ENCODE measurements around the gene HID1.
"Not testable (repeated sequence)": the region's sequence is repeated elsewhere in the genome, so short reads cannot be mapped to it uniquely, and the experiment has no call there.

The HID1 gene

DNA sequence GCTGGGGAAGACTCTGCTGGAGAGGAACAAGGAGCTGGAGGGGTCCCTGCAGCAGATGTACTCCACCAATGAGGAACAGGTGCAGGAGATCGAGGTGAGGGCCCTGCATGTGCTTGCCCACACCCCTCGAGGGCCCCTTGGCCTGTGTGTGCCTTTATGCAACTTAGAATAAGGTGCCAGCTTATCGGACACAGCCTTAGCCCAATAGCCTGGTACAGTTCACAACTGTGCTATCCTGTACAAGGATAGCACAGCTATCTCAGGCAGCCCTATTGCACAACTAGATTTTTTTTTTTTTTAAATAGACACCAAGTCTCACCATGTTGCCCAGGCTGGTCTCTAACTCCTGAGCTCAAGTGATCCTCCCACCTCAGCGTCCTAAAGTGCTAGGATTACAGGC, 27.0 kb upstream of the HID1 start:
- no peak for DNase-seq

GRCh38 chr17:74998783-74999182, 26.2 kb upstream of the HID1 start:
- DNase-seq: no peak

GRCh38 chr17:74995847-74996246, 23.3 kb upstream of the HID1 start:
- no peak for DNase-seq

DNA sequence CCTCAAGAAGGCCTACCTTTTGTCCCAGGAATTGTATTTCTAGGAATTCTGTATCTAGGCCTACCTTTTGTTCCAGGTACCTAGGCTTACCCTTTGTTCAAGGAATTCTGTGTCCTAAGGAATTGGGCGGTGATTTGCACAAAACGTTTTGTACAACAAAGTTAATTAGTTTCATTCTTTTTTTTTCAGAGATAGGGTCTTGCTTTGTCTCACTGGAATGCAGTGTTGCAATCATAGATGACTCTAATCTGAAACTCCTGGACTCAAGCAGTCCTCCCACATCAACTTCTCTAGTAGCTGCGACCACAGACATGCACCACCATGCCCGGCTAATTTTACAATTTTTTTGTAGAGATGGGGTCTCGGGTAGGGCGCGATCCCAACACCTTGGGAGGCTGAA, 21.9 kb upstream of the HID1 start:
- DNase-seq: no peak

GRCh38 chr17:74992223-74992622, 19.7 kb upstream of the HID1 start:
- DNase-seq: no peak

DNA sequence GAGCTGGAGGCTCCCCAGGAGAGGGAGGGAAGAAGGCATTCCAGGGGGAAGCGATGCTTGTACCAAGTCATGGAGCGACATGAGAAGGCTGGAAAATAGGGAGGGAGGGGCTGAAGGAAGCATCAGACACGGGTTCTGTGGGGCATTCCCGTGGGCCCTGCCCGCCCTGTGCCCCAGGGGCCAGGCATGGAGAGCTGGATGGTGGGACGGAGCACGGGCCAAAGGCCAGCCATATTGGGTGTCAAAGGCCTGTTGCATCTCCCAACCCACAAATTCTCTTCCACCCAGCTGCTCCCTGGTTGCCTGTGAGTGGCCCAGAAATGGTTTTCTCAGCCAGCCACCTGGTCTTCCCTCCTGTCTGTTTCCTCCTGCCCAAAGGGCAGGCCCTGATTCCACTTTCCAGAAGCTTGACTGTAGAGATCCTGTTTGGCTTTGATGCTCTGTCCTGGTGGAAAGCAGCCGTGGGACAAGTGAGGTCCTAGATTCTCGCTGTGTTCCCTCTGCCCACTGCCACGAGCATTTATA, 18.1 kb upstream of the HID1 start:
- no peak for DNase-seq

DNA sequence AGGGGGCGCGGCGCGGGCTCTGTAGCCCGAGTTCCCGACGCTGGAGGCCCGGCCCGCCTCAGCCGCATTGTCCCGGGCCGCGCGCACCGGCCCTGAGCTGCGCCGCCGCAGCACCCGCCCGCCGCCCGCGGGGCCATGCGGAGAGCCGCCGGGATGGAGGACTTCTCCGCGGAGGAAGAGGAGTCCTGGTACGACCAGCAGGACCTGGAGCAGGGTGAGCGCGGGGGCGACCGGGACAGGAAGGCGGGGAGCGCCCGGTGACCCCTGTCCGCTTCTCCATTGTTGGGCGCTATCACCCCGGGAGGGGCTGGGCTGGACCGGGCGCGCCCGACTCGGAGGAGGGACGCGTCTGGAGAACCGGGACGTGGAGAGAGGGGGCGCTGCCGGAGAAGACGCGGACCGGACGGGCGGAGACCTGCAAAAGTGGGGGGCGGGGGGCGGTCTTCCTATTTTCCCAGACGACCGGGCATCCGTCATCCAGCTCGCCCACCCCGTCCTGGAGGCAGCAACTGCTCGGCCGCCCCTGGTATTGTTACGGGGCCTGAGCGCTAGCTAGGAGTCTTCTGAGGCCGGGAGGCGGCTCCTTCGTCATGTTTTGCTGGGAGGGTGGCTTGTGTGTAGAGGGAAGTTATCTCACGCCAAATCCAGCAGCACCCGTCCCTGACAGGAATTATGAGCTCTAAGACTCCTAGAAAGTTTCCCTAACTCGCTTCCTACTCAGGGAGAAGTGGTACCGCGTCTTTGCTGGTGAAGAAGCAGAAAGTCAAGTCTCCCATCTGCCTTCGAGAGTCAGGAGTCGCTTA, 15.6 kb upstream of the HID1 start:
- peak; percentile 66 to 74 for DNase-seq

GRCh38 chr17:74987418-74987908, 14.9 kb upstream of the HID1 start, which contains the start of gene CDR2L:
TSS of gene CDR2L (plus strand) at chr17:74987632. CDS start at chr17:74988044, 412 bp downstream.
- DNase-seq: peak; percentile 92 to 98

DNA sequence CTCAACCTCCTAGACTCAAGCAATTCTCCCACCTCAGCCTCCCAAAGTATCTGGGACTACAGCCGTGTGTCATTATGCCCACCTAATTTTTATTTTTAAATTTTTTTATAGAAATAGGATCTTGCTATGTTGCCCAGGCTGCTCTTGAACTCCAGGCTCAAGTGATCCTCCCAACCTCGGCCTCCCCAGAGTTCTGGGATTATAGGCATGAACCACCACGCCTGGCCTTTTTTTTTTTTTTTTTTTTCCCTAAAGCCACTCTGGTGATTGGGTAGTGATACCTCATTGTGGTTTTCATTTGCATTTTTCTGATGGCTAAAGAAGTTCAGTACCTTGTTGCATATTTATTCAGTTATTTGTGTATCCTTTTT, 13.6 kb upstream of the HID1 start:
- DNase-seq: no peak

GRCh38 chr17:74982663-74983313, 10.2 kb upstream of the HID1 start:
- DNase-seq: peak in 1 of 2 experiments; percentile 57

- peak; percentile 90 to 93 for DNase-seq
These were observed 9.6 kb upstream of the HID1 start for GRCh38 chr17:74981979-74982662.

- DNase-seq: no peak
These were observed 8.9 kb upstream of the HID1 start for GRCh38 chr17:74981318-74981978.

DNA sequence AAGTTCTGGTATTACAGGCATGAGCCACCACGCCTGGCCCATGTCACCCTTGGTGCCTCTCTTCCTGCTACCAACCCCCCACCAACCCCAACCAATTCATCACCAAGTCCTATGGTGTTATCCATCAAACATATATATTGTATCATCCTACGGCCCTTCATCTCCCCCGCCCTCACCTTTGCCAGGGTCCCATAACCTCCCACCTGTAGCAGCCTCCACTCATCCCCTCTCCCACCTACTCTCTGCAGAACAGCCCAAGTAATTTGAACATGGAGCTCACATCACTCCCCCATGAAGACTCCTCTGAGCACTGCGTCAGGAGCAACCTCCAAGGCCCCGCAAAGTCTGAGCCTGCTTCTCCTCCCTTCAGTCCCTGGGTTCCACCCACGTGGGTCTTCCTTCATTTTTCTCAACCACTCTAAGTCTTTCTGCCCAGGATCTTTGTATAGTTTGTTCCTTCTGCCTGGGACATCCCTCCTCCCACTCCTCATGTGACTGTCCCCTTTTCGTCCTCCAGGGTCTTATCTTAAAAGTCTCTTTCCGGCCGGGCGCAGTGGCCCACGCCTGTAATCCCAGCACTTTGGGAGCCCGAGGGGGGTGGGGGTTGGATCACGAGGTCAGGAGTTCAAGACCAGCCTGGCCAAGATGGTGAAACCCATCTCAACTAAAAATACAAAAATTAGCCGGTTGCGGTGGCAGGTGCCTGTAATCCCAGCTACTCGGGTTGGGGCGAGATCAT, 7.0 kb upstream of the HID1 start:
- DNase-seq: no peak

- DNase-seq: no peak
These were observed 5.7 kb upstream of the HID1 start for GRCh38 chr17:74978240-74978639.

GRCh38 chr17:74977802-74978201, 5.2 kb upstream of the HID1 start:
- DNase-seq: no peak

DNA sequence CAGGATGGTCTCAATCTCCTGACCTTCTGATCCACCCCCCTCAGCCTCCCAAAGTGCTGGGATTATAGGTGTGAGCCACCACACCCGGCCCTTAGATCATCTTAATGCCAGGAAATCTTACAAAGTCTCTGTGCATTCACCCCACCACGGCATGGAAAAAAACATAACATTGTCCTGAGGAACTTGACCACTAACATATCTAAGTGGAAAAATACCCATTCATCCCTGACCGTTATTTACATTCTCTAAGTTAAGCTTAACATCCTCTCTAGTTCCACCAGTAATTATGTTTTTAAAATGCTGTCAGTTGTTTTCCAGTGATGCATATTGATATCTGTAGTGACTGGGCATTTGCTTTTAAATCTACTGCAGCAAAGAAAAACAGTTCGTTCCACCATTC, 3.4 kb upstream of the HID1 start:
- no peak for DNase-seq

- no peak for DNase-seq
These were observed 392 bp upstream of the HID1 start for GRCh38 chr17:74972973-74973328.

DNA sequence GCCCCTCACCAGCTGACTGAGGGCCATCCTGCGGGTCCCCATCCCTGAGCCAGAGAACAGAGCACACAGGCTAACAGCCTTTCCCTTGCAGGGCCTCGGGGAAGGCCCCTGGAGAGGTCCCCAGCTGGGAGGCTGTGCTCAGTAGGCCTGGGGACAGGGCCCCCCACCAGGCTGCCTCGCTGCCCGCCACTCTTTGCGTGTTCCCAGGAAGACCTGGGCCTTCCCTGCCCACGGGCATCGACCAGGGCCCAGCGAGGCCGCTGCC, 785 bp downstream of the HID1 start:
- DNase-seq: no peak

- no peak for DNase-seq
These were observed 1.3 kb downstream of the HID1 start for GRCh38 chr17:74971069-74971841.

- DNase-seq: no peak
These were observed 2.2 kb downstream of the HID1 start for GRCh38 chr17:74970395-74970794.

DNA sequence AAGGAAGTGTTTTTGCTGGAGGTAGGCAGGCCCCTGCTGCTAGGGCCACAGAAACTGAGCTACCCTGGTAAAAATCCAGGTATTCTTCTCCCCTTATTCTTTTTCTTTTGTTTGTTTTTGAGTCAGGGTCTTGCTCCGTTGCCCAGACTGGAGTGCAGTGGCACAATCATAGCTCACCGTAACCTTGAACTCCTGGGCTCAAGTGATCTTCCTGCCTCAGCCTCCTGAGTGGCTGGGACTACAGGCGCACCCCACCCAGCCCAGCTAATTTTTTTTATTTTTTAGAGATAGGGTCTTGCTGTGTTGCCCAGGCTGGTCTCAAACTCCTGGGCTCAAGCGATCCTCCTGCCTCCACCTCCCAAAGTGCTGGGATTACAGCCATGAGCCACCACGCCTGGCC, 3.1 kb downstream of the HID1 start:
- DNase-seq: not testable (repeated sequence)

DNA sequence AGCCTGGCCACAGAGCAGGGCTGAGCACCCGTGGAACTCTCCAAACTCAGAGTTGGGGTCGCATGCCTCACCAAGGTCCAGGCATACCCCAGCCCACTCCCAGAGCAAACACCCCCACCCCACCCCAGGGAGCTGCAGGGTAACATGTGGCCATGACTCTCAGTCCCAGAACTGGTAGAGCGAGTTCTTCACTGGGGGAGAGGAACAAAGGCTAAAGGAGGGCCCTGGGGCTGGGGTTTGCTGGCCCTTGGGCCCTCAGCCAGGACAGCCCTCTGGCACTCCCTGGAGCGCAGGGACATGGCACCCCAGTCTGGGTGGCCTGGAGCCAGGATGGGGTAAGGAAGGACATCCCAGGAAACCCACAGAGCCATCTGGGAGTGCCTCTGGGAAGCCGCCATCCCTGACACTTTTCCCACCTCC, 4.2 kb downstream of the HID1 start:
- no peak for DNase-seq
